ENCODE measurements around the gene CARD19. TPM values are rescaled to one million over a fixed set of nuclear protein-coding genes. Genes with fewer than 3 reads are reported as not detected.

CARD19 gene
- total and polyA plus RNA-seq, 2 experiments from 2014 or later = 36.8 to 48.3 TPM

- TF ChIP-seq ZNF462 (CRISPR knock-in tag; IDR thresholded peaks at IDR 0.05) (no peak), CTCF (conservative IDR thresholded peaks at IDR 0.05; ENCODE audit: low read depth in 2 of 2) (no peak), POLR2AphosphoS5 (IDR thresholded peaks at IDR 0.05; ENCODE audit: low read depth) (no peak), JUNB (IDR thresholded peaks at IDR 0.05; ENCODE audit: unreplicated experiment) (no peak), NANOG (IDR thresholded peaks at IDR 0.05; ENCODE audit: borderline replicate concordance) (no peak), ZNF331 (CRISPR knock-in tag; IDR thresholded peaks at IDR 0.05; ENCODE audit: low read depth) (no peak), EZH2phosphoT487 (IDR thresholded peaks at IDR 0.05; ENCODE audit: unreplicated experiment) (no peak)
Measured at GRCh38 chr9:93071464-93071863, 24.6 kb upstream of the CARD19 start (continued).

DNA sequence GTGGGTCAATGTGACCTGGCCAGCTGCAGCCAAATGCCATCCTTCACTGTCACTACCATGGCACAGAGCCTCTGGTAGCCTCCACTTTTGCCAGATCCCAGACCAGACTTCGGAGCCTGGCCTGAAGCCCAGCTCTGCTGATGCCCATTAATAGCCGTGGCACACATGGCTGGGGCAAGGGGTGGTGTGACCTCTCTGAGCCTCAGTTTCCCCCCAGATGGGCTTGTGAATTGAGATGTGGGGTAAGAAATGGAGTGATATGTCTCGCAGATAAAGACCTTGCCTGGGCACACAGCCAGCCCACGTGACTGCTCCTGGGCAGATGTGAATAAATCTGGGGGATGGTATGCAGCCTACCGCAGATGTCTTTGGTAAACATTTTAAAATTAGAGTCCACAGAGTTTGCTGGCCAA, 23.6 kb upstream of the CARD19 start:
- Histone ChIP-seq H3K4me2 (no peak overlapping the region), H3K79me2 (replicated peaks; ENCODE audit: insufficient read depth) (no peaks in the 10 kb centered on the region), H3K9me2 (ENCODE audit: insufficient read depth) (no peaks in the 10 kb centered on the region), H3K27ac (ENCODE audit: low read depth) (no peak overlapping the region), H2AFZ (no peak overlapping the region), H3K36me3 (ENCODE audit: insufficient read depth) (no peaks in the 10 kb centered on the region), H3K27me3 (ENCODE audit: insufficient read depth) (no peaks in the 10 kb centered on the region), H4K20me1 (replicated peaks; ENCODE audit: insufficient read depth) (no peaks in the 10 kb centered on the region), H3K4me1 (ENCODE audit: insufficient read depth) (no peaks in the 10 kb centered on the region), H3K4me3 (no peak overlapping the region), H3F3A (replicated peaks; ENCODE audit: low read depth) (no peaks in the 10 kb centered on the region)
- ATAC-seq = no peak
- Mint-ChIP-seq H3K27ac (no peak overlapping the region), H3K36me3 (ENCODE audit: low read depth) (no peaks in the 10 kb centered on the region), H3K27me3 (ENCODE audit: insufficient read depth, low read depth, poor library complexity) (peaks cover 6% of the 10 kb centered on the region), H3K4me1 (no peaks in the 10 kb centered on the region), H3K9me3 (no peaks in the 10 kb centered on the region; the same call in 2 of the 3 replicates), H3K4me3 (no peak overlapping the region)
- no peak for DNase-seq (ENCODE audit: low spot score)
- TF ChIP-seq ZNF462 (CRISPR knock-in tag; IDR thresholded peaks at IDR 0.05) = no peak
- TF ChIP-seq ZNF114 (CRISPR knock-in tag; IDR thresholded peaks at IDR 0.05) = no peak
- no peak for TF ChIP-seq ZNF331 (CRISPR knock-in tag; IDR thresholded peaks at IDR 0.05; ENCODE audit: low read depth)
